ENCODE results near the gene ZGPAT. TPM values are rescaled to one million over a fixed set of nuclear protein-coding genes. Genes with fewer than 3 reads are reported as not detected.
A peak's percentile ranks its signal among the peaks of the same experiment; 100 is the strongest.

The ZGPAT gene
- total and polyA plus RNA-seq, 7 experiments from 2014 or later, result 42.9 to 82.1 (median 47.5) TPM

GRCh38 chr20:63749597-63750508 lies 42.0 kb downstream of the ZGPAT start:
- peak overlapping the region in 7 of 9 donors; percentile 41 to 95 (median 88) for H3K27ac Mint-ChIP-seq
- no peaks in the 10 kb centered on the region for H3K36me3 Mint-ChIP-seq
- H3K4me1 Mint-ChIP-seq, result peaks cover 12 to 49% (median 28%) of the 10 kb centered on the region in 7 donors
- H3K9me3 Mint-ChIP-seq, result no peaks in the 10 kb centered on the region
- Histone ChIP-seq H3K27ac (ENCODE audit: low read depth, low read length) (no peak overlapping the region), H3K9me3 (ENCODE audit: control insufficient read depth in 2 of 3, low read length in 3 of 3) (no peaks in the 10 kb centered on the region), H3K36me3 (ENCODE audit: control insufficient read depth in 2 of 3, insufficient read depth in 3 of 3, low read length in 3 of 3) (no peaks in the 10 kb centered on the region), H3K4me3 (ENCODE audit: low read length) (no peak overlapping the region), H3K27me3 (ENCODE audit: control insufficient read depth in 2 of 2, insufficient read depth in 2 of 2, low read length in 2 of 2) (no peaks in the 10 kb centered on the region), H3K4me1 (ENCODE audit: control insufficient read depth in 2 of 2, insufficient read depth in 2 of 2, low read length in 2 of 2) (peaks cover 13 to 23% of the 10 kb centered on the region in 2 donors)
- ChIA-PET CTCF (interaction anchor here (0.6 to 1.6 kb wide), 5 partner anchors 9 to 42 kb away, joined by 3 to 6 read pairs (median 4); partner anchors contain the start of genes ARFRP1 and ZGPAT), POLR2A (interaction anchor here (0.6 to 5.2 kb wide), 8 partner anchors 9 to 228 kb away, joined by 3 to 37 read pairs (median 4); partner anchors contain the start of genes ARFRP1, LIME1, TPD52L2 and ZGPAT)
- H3K27me3 Mint-ChIP-seq, result no peaks in the 10 kb centered on the region
- H3K4me3 Mint-ChIP-seq, result peak overlapping the region in 6 of 10 donors; percentile 14 to 82 (median 32)
- DNase-seq (no peak), ATAC-seq (no peak)
- intact Hi-C loops (cut with micrococcal nuclease), result no loop called here

- H3K4me3 ChIP-seq (ENCODE audit: low read length), result peak overlapping the region; percentile 50
- DNase-seq (peak in 8 of 9 donors; percentile 54 to 74 (median 66)), ATAC-seq (peak; percentile 84)
- no peaks in the 10 kb centered on the region for H3K27me3 ChIP-seq (ENCODE audit: control insufficient read depth in 2 of 2, insufficient read depth in 2 of 2, low read length in 2 of 2)
- H3K4me1 Mint-ChIP-seq, result peaks cover 12 to 50% (median 28%) of the 10 kb centered on the region in 7 donors
- peaks cover 13 to 23% of the 10 kb centered on the region in 2 donors for H3K4me1 ChIP-seq (ENCODE audit: control insufficient read depth in 2 of 2, insufficient read depth in 2 of 2, low read length in 2 of 2)
- H3K36me3 ChIP-seq (ENCODE audit: control insufficient read depth in 2 of 3, insufficient read depth in 3 of 3, low read length in 3 of 3), result no peaks in the 10 kb centered on the region
- peak overlapping the region; percentile 71 for H3K27ac ChIP-seq (ENCODE audit: low read depth, low read length)
- ChIA-PET POLR2A (interaction anchor here (0.7 to 5.2 kb wide), 15 partner anchors 8 to 229 kb away, joined by 3 to 37 read pairs (median 4); partner anchors contain the start of genes ARFRP1, LIME1, SLC2A4RG and TPD52L2), CTCF (interaction anchor here (1.3 to 1.6 kb wide), 4 partner anchors 10 to 43 kb away, joined by 3 to 6 read pairs (median 4); partner anchors contain the start of genes ARFRP1 and ZGPAT)
- no peaks in the 10 kb centered on the region for H3K36me3 Mint-ChIP-seq
- no peaks in the 10 kb centered on the region for H3K9me3 Mint-ChIP-seq
- intact Hi-C loops (cut with micrococcal nuclease), result loop anchor here (1.0 kb wide), 3 partner anchors 11 to 44 kb away; partner anchors contain the start of genes ARFRP1 (in 2 of the 2) and LIME1 (in 1 of the 2)
- H3K4me3 Mint-ChIP-seq, result peak overlapping the region; percentile 69 to 83 (median 75)
- no peaks in the 10 kb centered on the region for H3K9me3 ChIP-seq (ENCODE audit: control insufficient read depth in 2 of 3, low read length in 3 of 3)
- H3K27me3 Mint-ChIP-seq, result peaks cover 0 to 3% (median 0%) of the 10 kb centered on the region in 5 donors
- peak overlapping the region; percentile 78 to 96 (median 92) for H3K27ac Mint-ChIP-seq
These were observed 43.1 kb downstream of the ZGPAT start for GRCh38 chr20:63750807-63751470.

GRCh38 chr20:63751471-63752271 lies 43.8 kb downstream of the ZGPAT start:
- DNase-seq, result peak in 3 of 9 donors; percentile 8 to 17 (median 15)
- Mint-ChIP-seq H3K27ac (peak overlapping the region in 8 of 9 donors; percentile 88 to 96 (median 93)), H3K9me3 (no peaks in the 10 kb centered on the region), H3K4me3 (peak overlapping the region; percentile 69 to 83 (median 75)), H3K36me3 (no peaks in the 10 kb centered on the region), H3K4me1 (peaks cover 15 to 54% (median 32%) of the 10 kb centered on the region in 7 donors), H3K27me3 (peaks cover 0 to 3% (median 0%) of the 10 kb centered on the region in 5 donors)
- ChIA-PET POLR2A (interaction anchor here (0.5 to 5.2 kb wide), 15 partner anchors 8 to 546 kb away, joined by 3 to 37 read pairs (median 4); partner anchors contain the start of genes ARFRP1, LIME1, SLC2A4RG and TPD52L2), CTCF (interaction anchor here (1.3 to 1.6 kb wide), 2 partner anchors 11 to 43 kb away, joined by 3 to 4 read pairs; partner anchors contain the start of genes ARFRP1 and ZGPAT)
- H3K36me3 ChIP-seq (ENCODE audit: control insufficient read depth in 2 of 3, insufficient read depth in 3 of 3, low read length in 3 of 3), result no peaks in the 10 kb centered on the region
- H3K27me3 ChIP-seq (ENCODE audit: control insufficient read depth in 2 of 2, insufficient read depth in 2 of 2, low read length in 2 of 2), result no peaks in the 10 kb centered on the region
- peak overlapping the region; percentile 50 for H3K4me3 ChIP-seq (ENCODE audit: low read length)
- peaks cover 13 to 23% of the 10 kb centered on the region in 2 donors for H3K4me1 ChIP-seq (ENCODE audit: control insufficient read depth in 2 of 2, insufficient read depth in 2 of 2, low read length in 2 of 2)
- peak; percentile 2 for ATAC-seq
- H3K9me3 ChIP-seq (ENCODE audit: control insufficient read depth in 2 of 3, low read length in 3 of 3), result no peaks in the 10 kb centered on the region
- peak overlapping the region; percentile 71 for H3K27ac ChIP-seq (ENCODE audit: low read depth, low read length)
- intact Hi-C loops (cut with micrococcal nuclease), result loop anchor here (1.0 kb wide), 3 partner anchors 11 to 44 kb away; partner anchors contain the start of genes ARFRP1 (in 2 of the 2) and LIME1 (in 1 of the 2)

- Histone ChIP-seq H3K27ac (ENCODE audit: low read depth, low read length) (no peak overlapping the region), H3K4me1 (ENCODE audit: control insufficient read depth in 2 of 2, insufficient read depth in 2 of 2, low read length in 2 of 2) (peaks cover 13 to 23% of the 10 kb centered on the region in 2 donors), H3K27me3 (ENCODE audit: control insufficient read depth in 2 of 2, insufficient read depth in 2 of 2, low read length in 2 of 2) (no peaks in the 10 kb centered on the region), H3K9me3 (ENCODE audit: control insufficient read depth in 2 of 3, low read length in 3 of 3) (no peaks in the 10 kb centered on the region), H3K4me3 (ENCODE audit: low read length) (no peak overlapping the region), H3K36me3 (ENCODE audit: control insufficient read depth in 2 of 3, insufficient read depth in 3 of 3, low read length in 3 of 3) (no peaks in the 10 kb centered on the region)
- ChIA-PET POLR2A (interaction anchor here (0.6 to 5.2 kb wide), 3 partner anchors 16 to 45 kb away, joined by 3 to 37 read pairs (median 4); partner anchors contain the start of genes ARFRP1, LIME1 and ZGPAT), CTCF (no interaction called here)
- H3K27ac Mint-ChIP-seq, result peak overlapping the region in 4 of 9 donors; percentile 12 to 71 (median 58)
- H3K27me3 Mint-ChIP-seq, result peaks cover 0 to 6% (median 0%) of the 10 kb centered on the region in 5 donors
- DNase-seq (no peak), ATAC-seq (no peak)
- peak overlapping the region in 3 of 10 donors; percentile 7 to 82 (median 69) for H3K4me3 Mint-ChIP-seq
- H3K9me3 Mint-ChIP-seq, result no peaks in the 10 kb centered on the region
- intact Hi-C loops (cut with micrococcal nuclease), result no loop called here
- peaks cover 17 to 60% (median 34%) of the 10 kb centered on the region in 7 donors for H3K4me1 Mint-ChIP-seq
- no peaks in the 10 kb centered on the region for H3K36me3 Mint-ChIP-seq
These were observed 44.7 kb downstream of the ZGPAT start for GRCh38 chr20:63752411-63753101.

- intact Hi-C loops (cut with micrococcal nuclease), result no loop called here
- H3K4me3 ChIP-seq (ENCODE audit: low read length), result no peak overlapping the region
- H3K4me1 Mint-ChIP-seq, result peaks cover 20 to 61% (median 34%) of the 10 kb centered on the region in 7 donors
- peaks cover 0 to 11% (median 0%) of the 10 kb centered on the region in 5 donors for H3K27me3 Mint-ChIP-seq
- DNase-seq (no peak), ATAC-seq (no peak)
- H3K4me3 Mint-ChIP-seq, result peak overlapping the region in 1 of 10 donors; percentile 63
- H3K36me3 Mint-ChIP-seq, result no peaks in the 10 kb centered on the region
- no peaks in the 10 kb centered on the region for H3K9me3 ChIP-seq (ENCODE audit: control insufficient read depth in 2 of 3, low read length in 3 of 3)
- peaks cover 13 to 23% of the 10 kb centered on the region in 2 donors for H3K4me1 ChIP-seq (ENCODE audit: control insufficient read depth in 2 of 2, insufficient read depth in 2 of 2, low read length in 2 of 2)
- peak overlapping the region in 3 of 9 donors; percentile 9 to 34 (median 12) for H3K27ac Mint-ChIP-seq
- no peaks in the 10 kb centered on the region for H3K27me3 ChIP-seq (ENCODE audit: control insufficient read depth in 2 of 2, insufficient read depth in 2 of 2, low read length in 2 of 2)
- POLR2A ChIA-PET, result interaction anchor here (0.5 to 5.2 kb wide), 3 partner anchors 17 to 273 kb away, joined by 3 to 37 read pairs (median 4); partner anchors contain the start of genes ARFRP1, LIME1 and ZGPAT
- CTCF ChIA-PET, result no interaction called here
- H3K36me3 ChIP-seq (ENCODE audit: control insufficient read depth in 2 of 3, insufficient read depth in 3 of 3, low read length in 3 of 3), result no peaks in the 10 kb centered on the region
- H3K9me3 Mint-ChIP-seq, result peaks cover 0 to 2% (median 0%) of the 10 kb centered on the region in 11 donors
- no peak overlapping the region for H3K27ac ChIP-seq (ENCODE audit: low read depth, low read length)
These were observed 45.5 kb downstream of the ZGPAT start for GRCh38 chr20:63753381-63753780.
